ENCODE data around the gene CXCL17.

DNA sequence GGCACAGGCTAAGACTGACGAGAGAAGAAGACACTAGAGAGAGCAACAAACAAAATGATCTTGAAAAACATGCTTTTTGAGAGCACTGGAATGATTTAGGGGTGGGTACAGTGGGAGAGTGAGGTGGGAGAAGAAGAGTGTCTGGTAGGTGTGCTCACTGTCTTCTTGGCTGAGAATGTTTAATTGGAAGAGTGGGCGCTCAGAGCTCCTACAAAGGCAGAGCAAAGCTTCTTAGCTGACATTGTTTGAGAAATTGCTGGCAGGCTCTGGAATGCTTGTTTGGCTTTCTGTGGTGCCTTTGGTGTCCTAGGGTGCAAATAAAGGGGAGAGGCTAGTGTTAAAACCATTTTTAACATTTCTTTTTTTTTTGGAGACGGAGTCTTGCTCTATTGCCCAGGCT is 14.1 kb downstream of the CXCL17 start:
- TF ChIP-seq EZH2 (IDR thresholded peaks at IDR 0.05; ENCODE audit: borderline replicate concordance, insufficient read depth, low read depth, low read length, poor library complexity, severe bottlenecking), result no peak
- TF ChIP-seq, protein P1, sequence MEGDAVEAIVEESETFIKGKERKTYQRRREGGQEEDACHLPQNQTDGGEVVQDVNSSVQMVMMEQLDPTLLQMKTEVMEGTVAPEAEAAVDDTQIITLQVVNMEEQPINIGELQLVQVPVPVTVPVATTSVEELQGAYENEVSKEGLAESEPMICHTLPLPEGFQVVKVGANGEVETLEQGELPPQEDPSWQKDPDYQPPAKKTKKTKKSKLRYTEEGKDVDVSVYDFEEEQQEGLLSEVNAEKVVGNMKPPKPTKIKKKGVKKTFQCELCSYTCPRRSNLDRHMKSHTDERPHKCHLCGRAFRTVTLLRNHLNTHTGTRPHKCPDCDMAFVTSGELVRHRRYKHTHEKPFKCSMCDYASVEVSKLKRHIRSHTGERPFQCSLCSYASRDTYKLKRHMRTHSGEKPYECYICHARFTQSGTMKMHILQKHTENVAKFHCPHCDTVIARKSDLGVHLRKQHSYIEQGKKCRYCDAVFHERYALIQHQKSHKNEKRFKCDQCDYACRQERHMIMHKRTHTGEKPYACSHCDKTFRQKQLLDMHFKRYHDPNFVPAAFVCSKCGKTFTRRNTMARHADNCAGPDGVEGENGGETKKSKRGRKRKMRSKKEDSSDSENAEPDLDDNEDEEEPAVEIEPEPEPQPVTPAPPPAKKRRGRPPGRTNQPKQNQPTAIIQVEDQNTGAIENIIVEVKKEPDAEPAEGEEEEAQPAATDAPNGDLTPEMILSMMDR (IDR thresholded peaks at IDR 0.05), result no peak
